ENCODE measurements around the gene IRX6. TPM values are rescaled to one million over a fixed set of nuclear protein-coding genes. Genes with fewer than 3 reads are reported as not detected.

Gene IRX6
- polyA plus RNA-seq, 3 donors = not detected

GRCh38 chr16:55378616-55379015 lies 54.6 kb downstream of the IRX6 start:
- H3K9ac ChIP-seq (ENCODE audit: insufficient read depth, low read length, poor library complexity, severe bottlenecking) = no peak overlapping the region
- no peak for DNase-seq
- no peaks in the 10 kb centered on the region for H3K9me3 ChIP-seq (replicated peaks in 1 of 2; ENCODE audit: control insufficient read depth in 1 of 2, insufficient read depth in 1 of 2, low read length in 2 of 2)
- Mint-ChIP-seq H3K36me3 (no peaks in the 10 kb centered on the region), H3K9me3 (peaks cover 0 to 2% (median 0%) of the 10 kb centered on the region in 7 donors), H3K4me1 (no peaks in the 10 kb centered on the region), H3K27ac (no peak overlapping the region), H3K27me3 (ENCODE audit: low read depth in 3 of 3) (peaks cover 3 to 10% (median 3%) of the 10 kb centered on the region in 3 donors), H3K4me3 (no peak overlapping the region)
- H2AFZ ChIP-seq (ENCODE audit: insufficient read depth, low read depth, low read length, poor library complexity, severe bottlenecking) = no peak overlapping the region
- intact Hi-C loops (cut with micrococcal nuclease) = no loop called here
- WGBS (ENCODE audit: insufficient coverage) = no CpG with 5 or more reads among the region's 3 CpGs
- no peaks in the 10 kb centered on the region for H3K4me1 ChIP-seq (ENCODE audit: control insufficient read depth in 1 of 2, insufficient read depth in 2 of 2, low read length in 2 of 2)
- no peaks in the 10 kb centered on the region for H3K27me3 ChIP-seq (ENCODE audit: control insufficient read depth in 2 of 2, insufficient read depth in 2 of 2, low read length in 2 of 2)
- H3K4me3 ChIP-seq (replicated peaks in 1 of 3; ENCODE audit: low read depth in 2 of 3, low read length in 3 of 3) = no peak overlapping the region
- no peaks in the 10 kb centered on the region for H3K36me3 ChIP-seq (replicated peaks in 1 of 2; ENCODE audit: control insufficient read depth in 1 of 2, insufficient read depth in 2 of 2, low read length in 2 of 2)
- no peak overlapping the region for H3K4me2 ChIP-seq (replicated peaks; ENCODE audit: extremely low read depth, low read length, poor library complexity, severe bottlenecking)
- no peaks in the 10 kb centered on the region for H4K20me1 ChIP-seq (ENCODE audit: insufficient read depth, low read length)
- no peak overlapping the region for H3K27ac ChIP-seq (ENCODE audit: low read depth in 1 of 2, low read length in 2 of 2)
- no peaks in the 10 kb centered on the region for H3K79me2 ChIP-seq (ENCODE audit: insufficient read depth, low read length)
- TF ChIP-seq CTCF (IDR thresholded peaks at IDR 0.05) = no peak

GRCh38 chr16:55379371-55379770 lies 55.4 kb downstream of the IRX6 start:
- no peaks in the 10 kb centered on the region for H3K4me1 Mint-ChIP-seq
- Histone ChIP-seq H4K20me1 (ENCODE audit: insufficient read depth, low read length) (no peaks in the 10 kb centered on the region), H3K4me1 (ENCODE audit: control insufficient read depth in 1 of 2, insufficient read depth in 2 of 2, low read length in 2 of 2) (no peaks in the 10 kb centered on the region), H3K9me3 (replicated peaks in 1 of 2; ENCODE audit: control insufficient read depth in 1 of 2, insufficient read depth in 1 of 2, low read length in 2 of 2) (no peaks in the 10 kb centered on the region), H3K4me3 (replicated peaks in 1 of 3; ENCODE audit: low read depth in 2 of 3, low read length in 3 of 3) (no peak overlapping the region), H3K36me3 (replicated peaks in 1 of 2; ENCODE audit: control insufficient read depth in 1 of 2, insufficient read depth in 2 of 2, low read length in 2 of 2) (no peaks in the 10 kb centered on the region), H3K9ac (ENCODE audit: insufficient read depth, low read length, poor library complexity, severe bottlenecking) (no peak overlapping the region), H3K4me2 (replicated peaks; ENCODE audit: extremely low read depth, low read length, poor library complexity, severe bottlenecking) (no peak overlapping the region), H3K27ac (ENCODE audit: low read depth in 1 of 2, low read length in 2 of 2) (no peak overlapping the region), H3K27me3 (ENCODE audit: control insufficient read depth in 2 of 2, insufficient read depth in 2 of 2, low read length in 2 of 2) (no peaks in the 10 kb centered on the region), H3K79me2 (ENCODE audit: insufficient read depth, low read length) (no peaks in the 10 kb centered on the region), H2AFZ (ENCODE audit: insufficient read depth, low read depth, low read length, poor library complexity, severe bottlenecking) (no peak overlapping the region)
- no peak for TF ChIP-seq CTCF (IDR thresholded peaks at IDR 0.05)
- intact Hi-C loops (cut with micrococcal nuclease) = no loop called here
- H3K27ac Mint-ChIP-seq = no peak overlapping the region
- H3K27me3 Mint-ChIP-seq (ENCODE audit: low read depth in 3 of 3) = peaks cover 3 to 10% (median 3%) of the 10 kb centered on the region in 3 donors
- no peak for DNase-seq
- H3K36me3 Mint-ChIP-seq = no peaks in the 10 kb centered on the region
- 68% methylated on average over 3 of the region's 13 CpGs for WGBS (ENCODE audit: insufficient coverage)
- H3K9me3 Mint-ChIP-seq = peaks cover 0 to 2% (median 0%) of the 10 kb centered on the region in 7 donors
- no peak overlapping the region for H3K4me3 Mint-ChIP-seq
